Measurements from ENCODE around the gene LGALS3BP. TPM values are rescaled to one million over a fixed set of nuclear protein-coding genes. Genes with fewer than 3 reads are reported as not detected.

Gene LGALS3BP
- total and polyA plus RNA-seq, 2 experiments from 2014 or later, result 15.1 to 36.5 TPM

GRCh38 chr17:78937561-78937960 is 42.2 kb downstream of the LGALS3BP start:
- Histone ChIP-seq H3K4me2 (no peak overlapping the region), H3K9me2 (ENCODE audit: insufficient read depth) (no peaks in the 10 kb centered on the region), H2AFZ (no peak overlapping the region), H3K36me3 (ENCODE audit: insufficient read depth) (no peaks in the 10 kb centered on the region), H4K20me1 (replicated peaks; ENCODE audit: insufficient read depth) (no peaks in the 10 kb centered on the region), H3K79me2 (replicated peaks; ENCODE audit: insufficient read depth) (no peaks in the 10 kb centered on the region), H3F3A (replicated peaks; ENCODE audit: low read depth) (no peaks in the 10 kb centered on the region), H3K4me3 (no peak overlapping the region), H3K4me1 (ENCODE audit: insufficient read depth) (peaks cover 3% of the 10 kb centered on the region; the same call in 1 of the 2 replicates), H3K27ac (ENCODE audit: low read depth) (no peak overlapping the region), H3K27me3 (ENCODE audit: insufficient read depth) (no peaks in the 10 kb centered on the region)
- H3K36me3 Mint-ChIP-seq (ENCODE audit: low read depth), result no peaks in the 10 kb centered on the region
- H3K27ac Mint-ChIP-seq, result no peak overlapping the region
- no peaks in the 10 kb centered on the region; the same call in 2 of the 3 replicates for H3K9me3 Mint-ChIP-seq
- H3K4me3 Mint-ChIP-seq, result no peak overlapping the region
- TF ChIP-seq CTCF (conservative IDR thresholded peaks at IDR 0.05; ENCODE audit: low read depth in 2 of 2), result 0 out of 4 replicates have a peak, but pooled peaks of 1 of the 2 experiments have one; percentile 1
- no peak for TF ChIP-seq POLR2AphosphoS5 (IDR thresholded peaks at IDR 0.05; ENCODE audit: low read depth)
- peaks cover 10% of the 10 kb centered on the region for H3K27me3 Mint-ChIP-seq (ENCODE audit: insufficient read depth, low read depth, poor library complexity)
- ATAC-seq, result no peak
- DNase-seq (ENCODE audit: low spot score), result no peak
- H3K4me1 Mint-ChIP-seq, result peaks cover 14% of the 10 kb centered on the region

- no peak for DNase-seq (ENCODE audit: low spot score)
- Histone ChIP-seq H3F3A (replicated peaks; ENCODE audit: low read depth) (no peaks in the 10 kb centered on the region), H3K4me1 (ENCODE audit: insufficient read depth) (peaks cover 3% of the 10 kb centered on the region; the same call in 1 of the 2 replicates), H4K20me1 (replicated peaks; ENCODE audit: insufficient read depth) (no peaks in the 10 kb centered on the region), H3K9me2 (ENCODE audit: insufficient read depth) (no peaks in the 10 kb centered on the region), H3K4me2 (no peak overlapping the region), H3K4me3 (no peak overlapping the region), H3K27ac (ENCODE audit: low read depth) (no peak overlapping the region), H3K36me3 (ENCODE audit: insufficient read depth) (no peaks in the 10 kb centered on the region), H3K79me2 (replicated peaks; ENCODE audit: insufficient read depth) (no peaks in the 10 kb centered on the region), H2AFZ (no peak overlapping the region), H3K27me3 (ENCODE audit: insufficient read depth) (no peaks in the 10 kb centered on the region)
- Mint-ChIP-seq H3K27me3 (ENCODE audit: insufficient read depth, low read depth, poor library complexity) (peaks cover 10% of the 10 kb centered on the region), H3K27ac (no peak overlapping the region), H3K4me3 (no peak overlapping the region), H3K36me3 (ENCODE audit: low read depth) (no peaks in the 10 kb centered on the region), H3K4me1 (peaks cover 14% of the 10 kb centered on the region), H3K9me3 (no peaks in the 10 kb centered on the region)
- no peak for ATAC-seq
- TF ChIP-seq CREB1 (CRISPR knock-in tag; IDR thresholded peaks at IDR 0.05; ENCODE audit: low read depth), result no peak
- TF ChIP-seq JUNB (IDR thresholded peaks at IDR 0.05; ENCODE audit: unreplicated experiment), result no peak
- no peak for TF ChIP-seq ETS1 (IDR thresholded peaks at IDR 0.05)
- no peak for TF ChIP-seq STAT1 (IDR thresholded peaks at IDR 0.05; ENCODE audit: unreplicated experiment)
- no peak for TF ChIP-seq ZNF462 (CRISPR knock-in tag; IDR thresholded peaks at IDR 0.05)
- TF ChIP-seq EZH2 (IDR thresholded peaks at IDR 0.05; ENCODE audit: low read depth, unreplicated experiment), result no peak
- no peak for TF ChIP-seq EZH2phosphoT487 (IDR thresholded peaks at IDR 0.05; ENCODE audit: unreplicated experiment)
- TF ChIP-seq ZNF331 (CRISPR knock-in tag; IDR thresholded peaks at IDR 0.05; ENCODE audit: low read depth), result no peak
These were observed 44.1 kb downstream of the LGALS3BP start for GRCh38 chr17:78935419-78936323.

All from GM23338 (cell line).